DND-41 (cell line): Measurements from ENCODE around the gene NUF2.
A peak's percentile ranks its signal among the peaks of the same experiment; 100 is the strongest.

Experiments used
- CTCF ChIP-seq: IDR thresholded peaks from 2 replicates; pipeline ENCODE4 v1.5.1; 2012; ENCODE audit warnings: borderline replicate concordance, low read length, moderate library complexity, mild to moderate bottlenecking; ENCODE audit not compliant: poor library complexity, severe bottlenecking; ENCODE audit errors: extremely low read depth
- EZH2 ChIP-seq: IDR thresholded peaks from 3 replicates; pipeline ENCODE4 v1.6.1; 2012; ENCODE audit warnings: borderline replicate concordance, low read depth, mild to moderate bottlenecking, moderate library complexity, low read length, inconsistent platforms; ENCODE audit not compliant: severe bottlenecking

- TF ChIP-seq CTCF, result peak; percentile 72
- no peak for TF ChIP-seq EZH2
These were observed 5.9 kb upstream of the NUF2 start for GRCh38 chr1:163315773-163316374.
